GM12864 (cell line): Measurements from ENCODE around the gene THSD1.

ENCODE experiments used
- DNase-seq: peaks from one replicate; pipeline ENCODE4 v3.0.0-alpha.2; 2011; ENCODE audit warnings: low read depth
- H3K4me3 ChIP-seq: 2 replicates; pipeline ENCODE4 v1.5.1; 2011; ENCODE audit warnings: mild to moderate bottlenecking, low read depth, low read length, control low read depth
- TF ChIP-seq, protein P1 (sequence below): IDR thresholded peaks from 2 replicates; pipeline ENCODE4 v1.5.1; 2011; ENCODE audit warnings: low read depth, mild to moderate bottlenecking, moderate library complexity, low read length, control low read depth, inconsistent platforms; ENCODE audit errors: missing control alignments

THSD1 gene, protein sequence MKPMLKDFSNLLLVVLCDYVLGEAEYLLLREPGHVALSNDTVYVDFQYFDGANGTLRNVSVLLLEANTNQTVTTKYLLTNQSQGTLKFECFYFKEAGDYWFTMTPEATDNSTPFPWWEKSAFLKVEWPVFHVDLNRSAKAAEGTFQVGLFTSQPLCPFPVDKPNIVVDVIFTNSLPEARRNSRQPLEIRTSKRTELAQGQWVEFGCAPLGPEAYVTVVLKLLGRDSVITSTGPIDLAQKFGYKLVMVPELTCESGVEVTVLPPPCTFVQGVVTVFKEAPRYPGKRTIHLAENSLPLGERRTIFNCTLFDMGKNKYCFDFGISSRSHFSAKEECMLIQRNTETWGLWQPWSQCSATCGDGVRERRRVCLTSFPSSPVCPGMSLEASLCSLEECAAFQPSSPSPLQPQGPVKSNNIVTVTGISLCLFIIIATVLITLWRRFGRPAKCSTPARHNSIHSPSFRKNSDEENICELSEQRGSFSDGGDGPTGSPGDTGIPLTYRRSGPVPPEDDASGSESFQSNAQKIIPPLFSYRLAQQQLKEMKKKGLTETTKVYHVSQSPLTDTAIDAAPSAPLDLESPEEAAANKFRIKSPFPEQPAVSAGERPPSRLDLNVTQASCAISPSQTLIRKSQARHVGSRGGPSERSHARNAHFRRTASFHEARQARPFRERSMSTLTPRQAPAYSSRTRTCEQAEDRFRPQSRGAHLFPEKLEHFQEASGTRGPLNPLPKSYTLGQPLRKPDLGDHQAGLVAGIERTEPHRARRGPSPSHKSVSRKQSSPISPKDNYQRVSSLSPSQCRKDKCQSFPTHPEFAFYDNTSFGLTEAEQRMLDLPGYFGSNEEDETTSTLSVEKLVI

DNA sequence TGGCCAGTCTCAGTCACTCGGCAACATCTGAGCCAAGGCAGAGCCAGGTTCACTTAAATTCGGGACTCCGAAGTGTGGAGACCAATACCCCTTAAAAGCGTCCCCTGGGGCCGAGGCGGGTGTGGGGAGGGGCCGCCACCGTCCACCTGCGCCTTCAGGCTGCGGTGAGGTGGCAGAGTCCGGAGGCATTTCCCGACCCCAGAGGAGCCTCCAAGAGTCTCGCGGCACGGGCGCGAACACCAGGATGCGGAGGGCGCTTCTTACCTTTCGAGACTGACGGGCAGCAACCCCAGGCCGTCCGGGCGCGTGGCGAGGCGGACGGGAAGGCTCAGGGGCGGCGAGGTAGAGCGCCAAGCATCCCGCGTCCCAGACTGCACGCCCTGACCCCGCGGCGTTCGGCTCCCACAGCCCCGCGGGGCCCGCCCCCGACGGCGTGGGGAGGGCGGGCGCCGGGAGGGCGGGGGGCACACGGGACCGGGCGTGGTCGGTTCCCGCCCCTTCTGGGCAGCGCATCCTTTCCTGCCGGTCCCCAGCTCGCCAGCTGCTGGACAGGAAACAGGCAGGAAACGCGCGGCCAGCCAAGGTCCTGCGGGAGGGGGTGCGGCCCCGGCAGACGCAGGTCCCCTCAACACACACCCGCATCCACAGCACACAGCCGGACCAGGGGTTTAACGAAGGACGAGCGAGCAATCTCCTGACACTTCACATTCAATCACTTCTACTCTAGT is at the start of gene THSD1:
TSS of gene THSD1 (minus strand) at position 406 of the 728 bp plus-strand sequence. CDS start 3,572 bp downstream, outside the sequence.
- no peak for DNase-seq
- TF ChIP-seq, protein P1, sequence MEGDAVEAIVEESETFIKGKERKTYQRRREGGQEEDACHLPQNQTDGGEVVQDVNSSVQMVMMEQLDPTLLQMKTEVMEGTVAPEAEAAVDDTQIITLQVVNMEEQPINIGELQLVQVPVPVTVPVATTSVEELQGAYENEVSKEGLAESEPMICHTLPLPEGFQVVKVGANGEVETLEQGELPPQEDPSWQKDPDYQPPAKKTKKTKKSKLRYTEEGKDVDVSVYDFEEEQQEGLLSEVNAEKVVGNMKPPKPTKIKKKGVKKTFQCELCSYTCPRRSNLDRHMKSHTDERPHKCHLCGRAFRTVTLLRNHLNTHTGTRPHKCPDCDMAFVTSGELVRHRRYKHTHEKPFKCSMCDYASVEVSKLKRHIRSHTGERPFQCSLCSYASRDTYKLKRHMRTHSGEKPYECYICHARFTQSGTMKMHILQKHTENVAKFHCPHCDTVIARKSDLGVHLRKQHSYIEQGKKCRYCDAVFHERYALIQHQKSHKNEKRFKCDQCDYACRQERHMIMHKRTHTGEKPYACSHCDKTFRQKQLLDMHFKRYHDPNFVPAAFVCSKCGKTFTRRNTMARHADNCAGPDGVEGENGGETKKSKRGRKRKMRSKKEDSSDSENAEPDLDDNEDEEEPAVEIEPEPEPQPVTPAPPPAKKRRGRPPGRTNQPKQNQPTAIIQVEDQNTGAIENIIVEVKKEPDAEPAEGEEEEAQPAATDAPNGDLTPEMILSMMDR, result no peak
- peak within 1 kb of the TSS; percentile 42 for H3K4me3 ChIP-seq

DNA sequence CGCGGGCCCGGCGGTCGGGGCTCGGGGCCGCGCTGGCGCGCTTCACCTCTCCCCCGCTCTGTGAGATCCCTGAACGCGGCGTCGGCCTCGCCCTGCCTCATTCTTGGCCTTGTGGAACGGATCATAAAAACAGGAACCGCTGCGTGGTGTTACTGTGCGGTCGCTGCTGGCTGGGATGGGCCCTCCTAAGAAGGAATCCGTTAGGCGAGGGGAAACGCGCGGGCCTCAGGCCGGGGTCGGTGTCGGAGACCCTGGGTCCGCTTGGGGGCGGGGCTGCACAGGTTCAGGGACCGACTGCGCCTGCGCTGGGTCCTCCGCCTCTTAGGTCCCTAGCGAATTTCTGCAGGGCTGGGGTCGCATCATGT is 49.7 kb upstream of the THSD1 start:
- H3K4me3 ChIP-seq, result peak overlapping the region; percentile 69
- TF ChIP-seq, protein P1, result no peak
- DNase-seq, result no peak

DNA sequence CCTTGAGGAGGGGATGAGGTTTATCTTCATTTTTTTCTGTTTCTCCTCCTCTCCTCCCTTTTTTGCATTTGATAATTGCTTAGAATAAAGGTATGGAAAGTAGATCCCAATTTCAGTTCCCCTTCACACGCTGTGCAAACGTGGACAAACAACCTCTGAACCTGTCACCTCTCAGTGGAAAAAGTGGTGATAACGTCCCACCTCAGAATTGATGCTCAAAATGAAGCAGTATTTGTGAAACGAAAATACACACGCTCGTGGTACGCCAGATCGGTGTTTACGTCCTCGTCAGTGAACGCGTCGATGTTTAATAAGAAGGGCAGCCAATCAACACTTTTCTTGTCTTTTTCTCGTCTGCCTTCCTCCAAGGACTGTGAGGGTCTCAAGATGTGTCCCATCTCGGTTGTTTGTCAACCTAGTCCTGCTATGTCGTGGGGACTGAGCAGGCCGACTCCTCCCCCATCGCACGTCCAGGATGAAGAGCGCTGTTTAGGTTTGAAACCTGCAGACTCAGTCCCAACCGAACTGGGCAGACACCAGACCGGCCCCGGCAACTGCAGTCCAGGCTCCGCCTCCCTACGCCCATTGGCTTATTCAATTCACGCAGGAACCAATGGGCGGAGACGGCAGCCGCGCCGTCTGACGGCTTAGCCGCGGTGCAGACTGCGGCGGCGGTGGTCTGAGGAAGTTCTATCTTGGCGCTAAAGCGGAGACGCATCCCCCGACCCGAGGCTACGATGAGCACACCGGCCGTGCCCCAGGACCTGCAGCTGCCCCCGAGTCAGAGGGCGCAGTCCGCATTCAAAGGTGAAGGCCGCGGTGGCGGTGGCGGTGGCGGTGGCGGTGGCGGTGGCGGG is 49.1 kb upstream of the THSD1 start, which contains the start of gene CKAP2:
TSS of gene CKAP2 (plus strand) at position 659 of the 857 bp plus-strand sequence. CDS start at position 738, 79 bp downstream.
- peak; percentile 93 for DNase-seq
- H3K4me3 ChIP-seq, result peak within 1 kb of the TSS; percentile 69
- TF ChIP-seq, protein P1, result no peak

DNA sequence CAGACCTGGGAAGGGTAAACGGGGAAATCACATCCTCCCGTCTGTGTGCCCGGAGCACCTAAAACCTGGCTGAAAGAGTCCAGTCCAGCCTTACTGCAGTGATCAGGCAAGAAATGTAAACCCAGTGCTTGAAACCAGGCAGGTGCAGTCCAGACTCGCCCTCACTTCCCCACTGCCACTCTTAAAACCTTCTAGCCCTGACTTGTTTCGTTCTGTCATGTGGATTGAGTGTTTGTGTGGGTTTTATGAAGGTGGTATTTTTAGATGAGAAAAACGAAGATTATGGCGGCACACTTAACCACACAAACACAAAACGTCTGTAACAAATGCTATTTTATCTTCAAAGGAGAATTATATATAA is 48.5 kb upstream of the THSD1 start:
- TF ChIP-seq, protein P1, result no peak
- peak; percentile 78 for DNase-seq
- H3K4me3 ChIP-seq, result peak overlapping the region; percentile 69

DNA sequence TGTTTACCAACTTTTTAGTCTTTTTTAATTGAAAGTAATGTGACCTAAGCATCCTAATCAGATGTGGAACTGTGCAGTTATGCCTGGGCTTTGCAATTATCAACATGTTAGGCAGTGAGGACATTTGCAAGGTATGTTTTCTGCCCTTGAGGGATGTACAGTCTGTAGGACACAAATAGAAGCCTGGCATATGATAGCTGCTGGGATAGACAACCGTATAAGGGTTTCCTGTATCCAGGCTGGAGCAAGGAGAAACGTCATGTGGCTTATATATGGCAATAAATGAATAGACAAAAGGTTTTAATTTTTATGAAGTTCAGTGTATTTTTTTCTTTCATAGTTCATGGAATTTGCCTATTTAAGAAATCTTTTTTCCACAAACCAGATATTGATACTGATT is 46.5 kb upstream of the THSD1 start:
- no peak overlapping the region for H3K4me3 ChIP-seq
- no peak for DNase-seq
- TF ChIP-seq, protein P1, result no peak

DNA sequence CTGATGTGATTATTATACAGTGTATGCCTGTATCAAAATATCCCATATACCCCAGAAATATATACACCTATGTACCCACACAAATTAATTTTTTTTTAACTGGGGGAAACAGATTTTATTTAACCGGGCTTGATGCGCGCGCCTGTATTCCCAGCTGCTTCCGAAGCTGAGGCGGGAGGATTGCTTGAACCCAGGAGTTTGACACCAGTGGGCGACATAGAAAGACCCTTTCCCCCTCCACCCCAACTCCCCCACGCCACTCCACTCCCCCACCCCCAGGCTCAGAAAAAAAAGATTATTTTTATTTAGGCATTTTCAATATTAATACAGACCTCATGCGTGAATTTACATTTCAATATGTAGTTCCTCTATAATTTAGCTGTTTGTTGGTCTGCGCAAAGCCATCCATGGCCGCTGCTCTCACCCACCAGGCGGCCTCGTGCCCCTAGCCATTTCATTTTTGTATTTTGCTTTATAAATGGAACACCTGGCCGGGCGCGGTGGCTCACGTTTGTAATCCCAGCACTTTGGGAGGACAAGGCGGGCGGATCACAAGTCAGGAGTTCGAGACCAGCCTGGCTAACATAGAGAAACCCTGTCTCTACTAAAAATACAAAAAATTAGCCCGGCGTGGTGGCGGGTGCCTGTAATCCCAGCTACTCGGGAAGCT is 45.3 kb upstream of the THSD1 start:
- TF ChIP-seq, protein P1, result no peak
- no peak overlapping the region for H3K4me3 ChIP-seq
- no peak for DNase-seq
